Heart right ventricle (tissue), 16 donors: ENCODE data around the gene CBR1. TPM values are rescaled to one million over a fixed set of nuclear protein-coding genes. Genes with fewer than 3 reads are reported as not detected.

Experiments
- ATAC-seq, 8 donors: fragments of 200-7000 bp; cut with Tn5 transposase; one replicate each; pipeline ENCODE4 v1.9.1; 2020; ENCODE audit warnings: mild to moderate bottlenecking in 8 of 8, moderate library complexity in 8 of 8, moderate number of reproducible peaks in 1 of 8
- DNase-seq, 2 donors: peaks; one replicate each; pipeline ENCODE4 v3.0.0-alpha.2; 2020
- H3K27ac ChIP-seq, 10 donors: fragments of 200-600 bp; sonication (generic) in 2 of 10; one replicate each; pipeline versions ENCODE4 v1.5.0 to v1.8.0; 2020 to 2022; ENCODE audit warnings: mild to moderate bottlenecking in 3 of 10
- H3K27me3 ChIP-seq, 7 donors: fragments of 200-600 bp; one replicate each; pipeline ENCODE4 v1.8.0; 2021 to 2022; ENCODE audit warnings: mild to moderate bottlenecking in 2 of 7
- H3K36me3 ChIP-seq, 9 donors: fragments of 200-600 bp; sonication (generic) in 1 of 9; one replicate each; pipeline versions ENCODE4 v1.5.0 to v1.8.0; 2020 to 2022; ENCODE audit warnings: mild to moderate bottlenecking in 2 of 9
- H3K4me1 ChIP-seq, 9 donors: fragments of 200-600 bp; sonication (generic) in 1 of 9; one replicate each; pipeline versions ENCODE4 v1.5.0 to v1.8.0; 2020 to 2022; ENCODE audit warnings: mild to moderate bottlenecking in 4 of 9
- H3K4me3 ChIP-seq, 10 donors: fragments of 200-600 bp; sonication (generic) in 2 of 10; one replicate each; pipeline versions ENCODE4 v1.5.0 to v1.8.0; 2020 to 2022; ENCODE audit warnings: mild to moderate bottlenecking in 7 of 10, moderate library complexity in 2 of 10
- H3K9me3 ChIP-seq, 11 donors: fragments of 200-600 bp in 10 of 11; sonication (generic) in 2 of 11; one replicate each; pipeline versions ENCODE4 v1.5.0 to v1.8.0; 2013 to 2022; ENCODE audit warnings: mild to moderate bottlenecking in 2 of 11, control low read depth in 1 of 11, moderate library complexity in 1 of 11
- WGBS, 2 donors: extraction: QIAGEN DNeasy Blood & Tissue Kit; methylation state at CpG; one replicate each; pipeline ENCODE4 v1.1.7; 2013; ENCODE audit warnings: inconsistent platforms in 1 of 2; 5-methylcytosine and 5-hydroxymethylcytosine counted together
- intact Hi-C, 10 donors: fragments of 100-400 bp; cut with DNase I; formaldehyde crosslinking; loops; one replicate each; pipeline versions ENCODE4 v1.11.1 to v1.14.2; 2022
- polyA plus RNA-seq, 2 donors: library from polyadenylated mRNA; stranded (reverse); fragments of 200-250 nt; gene quantifications; one replicate each; pipeline ENCODE4 v1.2.3, GENCODE V29; 2013
- total RNA-seq, 10 donors: library from RNA; stranded (reverse); fragmentation: NEBNext Ultra II Directional in 3 of 10; extraction: Animal tissue kit (Norgen Biotek cat#: 25700) in 3 of 10; gene quantifications; one replicate each; pipeline versions ENCODE4 v1.2.1 to v1.2.4, GENCODE V29; 2021 to 2023
- TF ChIP-seq, protein P1 (sequence below), 9 donors: fragments of 200-600 bp; sonication (generic) in 2 of 9; IDR thresholded peaks; one replicate each; pipeline versions ENCODE4 v1.5.0 to v1.8.0; 2021 to 2022; ENCODE audit warnings: antibody characterized with exemption in 9 of 9, mild to moderate bottlenecking in 5 of 9, moderate library complexity in 1 of 9
- donor health status: Arrhythmogenic right ventricular cardiomyopathy.
- donor health status: ischemic (EF 13 %, LVEDD 7.1; RV severe dilation, severe dysfunction).
- donor health status: healthy with polysubstance abuse.
- donor health status: DM: no; HTN: yes; CAD: no.
- donor health status: DM: no; HTN: no; CAD: no.
- donor health status: ischemic (EF 25% LVEDD 6.9; RV normal size, moderate dysfunction).
- donor health status: ischemic (EF 25% LVEDD 5.7; RV mildly dilated, moderate dysfunction).
- donor health status: healthy.
- donor health status: DM: yes; HTN: yes; CAD: no.
- donor health status: Ischemic cardiomyopathy.
- donor health status: ischemic (EF 35%, LVEDD 5.7; RV mildly dilated, moderate dysfunction).
- donor health status: nonischemic (EF 11% LVEDD 7.7; RV severe dilation, severe dysfunction).
- donor health status: DM: yes; HTN: yes; CAD: no.
- donor health status: PGD.
- donor health status: ischemic (EF 29% LVEDD 5.4; RV normal size, mild dysfunction).
- donor health status: nonischemic (EF 23%, LVEDD 6.1; RV moderate dilation, normal function).

Gene CBR1
- total and polyA plus RNA-seq, 12 donors: 7.7 to 61.2 (median 17.6) TPM

DNA sequence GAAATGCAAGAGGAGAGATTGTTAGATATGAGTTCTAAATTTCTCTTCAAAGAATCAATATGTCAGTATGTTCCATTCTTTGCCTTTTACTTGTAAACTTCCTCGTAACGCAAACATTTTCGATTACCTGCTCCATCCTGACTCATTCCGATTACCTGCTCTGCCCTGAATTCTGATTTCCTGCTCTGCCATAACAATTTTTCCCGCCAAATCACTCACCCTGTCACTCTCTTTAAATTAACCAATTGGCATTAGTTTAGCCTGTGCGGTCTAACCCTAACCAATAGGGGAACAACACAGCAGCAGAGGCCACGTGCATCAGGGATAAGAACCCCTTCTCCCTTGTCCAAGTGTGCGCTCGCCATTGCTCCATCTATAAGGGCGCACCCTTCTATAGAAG, 40.0 kb downstream of the CBR1 start:
- Histone ChIP-seq H3K9me3 (no peaks in the 10 kb centered on the region), H3K4me3 (no peak overlapping the region), H3K36me3 (no peaks in the 10 kb centered on the region), H3K27me3 (peaks cover 0 to 16% (median 10%) of the 10 kb centered on the region in 7 donors), H3K27ac (no peak overlapping the region), H3K4me1 (peaks cover 0 to 22% (median 4%) of the 10 kb centered on the region in 9 donors)
- DNase-seq (no peak), ATAC-seq (no peak)
- 95 to 96% methylated on average over 10 of the region's 10 CpGs for WGBS, 2 donors
- intact Hi-C loops: loop anchor here in 4 of 10 donors (5.0 to 10.0 kb wide), 4 partner anchors 38 to 55 kb away; partner anchors contain the start of genes CBR1 (in 1 of the 4) and SETD4 (in 1 of the 4)
- TF ChIP-seq, protein P1, sequence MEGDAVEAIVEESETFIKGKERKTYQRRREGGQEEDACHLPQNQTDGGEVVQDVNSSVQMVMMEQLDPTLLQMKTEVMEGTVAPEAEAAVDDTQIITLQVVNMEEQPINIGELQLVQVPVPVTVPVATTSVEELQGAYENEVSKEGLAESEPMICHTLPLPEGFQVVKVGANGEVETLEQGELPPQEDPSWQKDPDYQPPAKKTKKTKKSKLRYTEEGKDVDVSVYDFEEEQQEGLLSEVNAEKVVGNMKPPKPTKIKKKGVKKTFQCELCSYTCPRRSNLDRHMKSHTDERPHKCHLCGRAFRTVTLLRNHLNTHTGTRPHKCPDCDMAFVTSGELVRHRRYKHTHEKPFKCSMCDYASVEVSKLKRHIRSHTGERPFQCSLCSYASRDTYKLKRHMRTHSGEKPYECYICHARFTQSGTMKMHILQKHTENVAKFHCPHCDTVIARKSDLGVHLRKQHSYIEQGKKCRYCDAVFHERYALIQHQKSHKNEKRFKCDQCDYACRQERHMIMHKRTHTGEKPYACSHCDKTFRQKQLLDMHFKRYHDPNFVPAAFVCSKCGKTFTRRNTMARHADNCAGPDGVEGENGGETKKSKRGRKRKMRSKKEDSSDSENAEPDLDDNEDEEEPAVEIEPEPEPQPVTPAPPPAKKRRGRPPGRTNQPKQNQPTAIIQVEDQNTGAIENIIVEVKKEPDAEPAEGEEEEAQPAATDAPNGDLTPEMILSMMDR (IDR thresholded peaks at IDR 0.05): no peak

GRCh38 chr21:36111238-36111637, 41.4 kb downstream of the CBR1 start:
- H3K36me3 ChIP-seq: no peaks in the 10 kb centered on the region
- WGBS, 2 donors: 86 to 92% methylated on average over 8 of the region's 8 CpGs

GRCh38 chr21:36113647-36114428, 44.0 kb downstream of the CBR1 start:
- no peak for ATAC-seq
- no peak for DNase-seq
- H3K27ac ChIP-seq: peak overlapping the region in 1 of 10 donors; percentile 75
- no peaks in the 10 kb centered on the region for H3K36me3 ChIP-seq
- H3K4me3 ChIP-seq: peak overlapping the region in 1 of 10 donors; percentile 59
- TF ChIP-seq, protein P1 (IDR thresholded peaks at IDR 0.05): no peak
- H3K27me3 ChIP-seq: no peaks in the 10 kb centered on the region
- peaks cover 0 to 19% (median 4%) of the 10 kb centered on the region in 9 donors for H3K4me1 ChIP-seq
- peaks cover 0 to 5% (median 0%) of the 10 kb centered on the region in 11 donors for H3K9me3 ChIP-seq
- intact Hi-C loops: loop anchor here in 2 of 10 donors (2.0 kb wide), 1 partner anchor 53 kb away; the partner anchor contains the start of gene SETD4 (in 2 of the 2)
- WGBS, 2 donors: 71 to 81% methylated on average over 17 of the region's 17 CpGs

More at GRCh38 chr21:36111238-36111637, 41.4 kb downstream of the CBR1 start:
- peaks cover 0 to 2% (median 0%) of the 10 kb centered on the region in 7 donors for H3K27me3 ChIP-seq
- TF ChIP-seq, protein P1 (IDR thresholded peaks at IDR 0.05): no peak
- no peaks in the 10 kb centered on the region for H3K9me3 ChIP-seq
- DNase-seq (no peak), ATAC-seq (no peak)
- no peak overlapping the region for H3K27ac ChIP-seq
- intact Hi-C loops: no loop called here
- H3K4me3 ChIP-seq: no peak overlapping the region
- peaks cover 0 to 19% (median 4%) of the 10 kb centered on the region in 9 donors for H3K4me1 ChIP-seq

- TF ChIP-seq, protein P1 (IDR thresholded peaks at IDR 0.05): no peak
- DNase-seq: no peak
- WGBS, 2 donors: 90% methylated on average over 6 of the region's 6 CpGs
- Histone ChIP-seq H3K4me3 (no peak overlapping the region), H3K27me3 (no peaks in the 10 kb centered on the region), H3K9me3 (peaks cover 0 to 5% (median 0%) of the 10 kb centered on the region in 11 donors), H3K27ac (no peak overlapping the region), H3K36me3 (no peaks in the 10 kb centered on the region), H3K4me1 (peaks cover 0 to 19% (median 4%) of the 10 kb centered on the region in 9 donors)
- ATAC-seq: no peak
- intact Hi-C loops: no loop called here
These were observed 45.4 kb downstream of the CBR1 start for GRCh38 chr21:36115138-36115730.
